GM19043 (cell line): ENCODE data around the gene TMEM72.

Experiments
- ATAC-seq: cut with Tn5 transposase; IDR thresholded peaks from one replicate; pipeline ENCODE4 v1.9.1; 2021; ENCODE audit warnings: low read depth; ENCODE audit not compliant: unreplicated experiment

The TMEM72 gene

DNA sequence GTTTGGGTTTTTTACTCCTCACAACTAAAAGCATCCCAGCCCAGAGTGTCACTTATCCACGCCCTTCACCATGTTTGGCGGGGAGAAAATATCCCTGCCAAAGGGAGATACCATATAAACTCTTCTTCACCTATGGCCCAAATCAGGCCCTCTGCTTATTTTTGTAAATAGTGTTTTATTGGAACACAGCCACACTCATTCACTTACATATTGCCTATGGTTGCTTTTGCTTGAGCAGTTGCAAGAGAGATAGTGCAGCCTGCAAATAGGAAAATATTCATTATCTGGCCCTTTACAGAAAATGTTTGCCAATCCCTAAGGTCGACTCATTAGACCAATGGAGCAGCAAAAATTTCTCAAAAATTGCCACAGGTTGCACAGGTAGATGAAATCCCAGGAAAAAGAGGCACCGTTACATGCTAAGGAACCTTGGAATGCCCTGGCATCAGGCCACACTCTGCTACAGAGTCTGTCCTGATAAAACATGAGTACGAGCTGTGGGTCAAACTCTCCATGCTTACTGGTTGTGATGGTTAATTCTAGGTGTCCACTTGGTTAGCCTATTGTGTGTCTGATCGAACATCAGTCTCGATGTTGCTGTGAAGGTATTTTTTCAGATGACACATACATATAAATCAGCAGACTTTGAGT lies 40.6 kb downstream of the TMEM72 start:
- no peak for ATAC-seq

DNA sequence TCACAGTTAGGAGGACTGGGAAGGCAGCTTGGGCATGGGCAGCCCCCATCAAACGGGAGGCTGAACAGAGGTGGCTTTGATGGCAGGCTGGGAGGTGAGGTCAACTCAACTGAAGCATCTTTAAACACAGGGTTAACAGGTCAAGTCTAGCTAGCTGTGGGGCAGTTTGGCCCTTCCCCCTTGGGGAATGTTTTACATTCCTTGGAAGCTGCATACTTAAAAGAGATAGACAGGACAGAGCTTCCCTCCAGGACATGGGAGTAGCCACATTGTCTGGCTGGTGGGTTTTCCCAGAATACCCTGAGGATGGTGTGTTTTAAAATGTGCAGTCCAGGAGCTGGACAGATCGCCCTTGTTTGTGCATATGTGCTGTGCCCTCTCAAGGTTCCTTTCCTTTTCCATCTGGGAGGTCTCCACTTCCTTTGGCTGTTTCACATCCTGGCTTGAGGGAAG lies 41.7 kb downstream of the TMEM72 start:
- ATAC-seq = no peak

DNA sequence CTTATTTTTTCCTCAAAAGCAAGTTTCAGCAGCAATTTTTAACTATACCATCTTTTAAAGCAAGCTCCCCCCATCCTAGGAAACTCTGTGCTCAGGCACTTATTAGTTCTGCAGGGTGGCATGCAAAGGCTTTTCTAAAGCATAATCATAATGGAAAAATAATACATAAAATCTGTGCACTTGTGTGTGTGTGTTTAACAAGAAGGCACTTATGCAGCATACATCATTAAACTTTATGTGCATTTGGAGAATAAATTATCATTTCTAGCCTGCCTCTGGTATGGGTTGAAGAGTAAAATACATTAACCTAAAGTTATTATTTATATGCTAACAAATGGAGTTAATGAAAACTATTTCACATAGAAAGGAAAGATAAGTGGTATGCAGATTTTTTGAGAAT lies 42.9 kb downstream of the TMEM72 start:
- ATAC-seq = no peak

DNA sequence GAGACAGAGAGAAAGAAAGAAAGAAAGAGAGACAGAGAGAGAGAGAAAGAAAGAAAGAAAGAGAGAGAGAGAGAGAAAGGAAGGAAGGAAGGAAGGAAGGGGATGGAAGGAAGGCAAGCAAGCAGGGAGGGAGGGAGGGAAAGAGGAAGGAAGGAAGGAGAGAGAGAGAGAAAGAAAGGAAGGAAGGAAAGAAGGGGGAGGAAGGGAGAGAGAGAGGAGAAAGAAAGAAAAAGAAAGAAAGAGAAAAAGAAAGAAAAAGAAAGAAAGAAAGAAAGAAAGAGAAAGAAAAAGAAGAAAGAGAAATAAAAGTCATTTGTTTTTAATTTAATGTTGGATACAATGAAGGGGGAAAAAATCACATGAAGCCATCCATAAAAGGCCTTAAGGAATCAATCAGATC lies 43.8 kb downstream of the TMEM72 start:
- no peak for ATAC-seq

DNA sequence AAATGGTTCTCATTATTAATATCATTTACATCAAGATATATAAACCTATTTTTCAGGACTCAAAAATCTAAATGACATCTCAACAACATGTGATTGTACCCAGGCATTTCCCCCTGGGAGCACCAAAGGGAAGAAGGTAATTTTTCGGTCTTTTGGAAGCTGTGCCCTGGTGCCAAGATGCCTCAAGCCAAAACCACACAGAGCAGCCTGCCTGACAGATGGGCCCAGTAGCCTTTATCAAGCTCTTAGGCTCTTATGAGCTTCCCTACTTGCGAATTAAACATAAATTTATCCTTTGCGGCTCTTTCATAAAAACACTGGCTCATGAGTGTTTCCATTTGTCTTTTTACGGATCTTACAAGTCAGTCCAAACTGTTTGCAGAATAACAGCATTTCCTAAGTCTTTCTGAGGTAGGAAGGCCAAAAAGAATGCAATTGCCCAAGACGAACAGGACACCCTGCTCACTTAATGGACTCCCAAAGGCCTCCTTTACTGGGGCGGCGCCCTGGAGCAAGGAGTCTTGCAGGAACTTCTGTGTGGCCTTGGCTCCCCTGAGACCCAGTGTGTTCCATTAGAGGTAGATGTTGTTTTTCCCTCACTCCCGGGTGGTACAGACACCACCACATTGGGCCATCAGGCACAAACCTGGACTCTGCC lies 44.4 kb downstream of the TMEM72 start:
- ATAC-seq = no peak

DNA sequence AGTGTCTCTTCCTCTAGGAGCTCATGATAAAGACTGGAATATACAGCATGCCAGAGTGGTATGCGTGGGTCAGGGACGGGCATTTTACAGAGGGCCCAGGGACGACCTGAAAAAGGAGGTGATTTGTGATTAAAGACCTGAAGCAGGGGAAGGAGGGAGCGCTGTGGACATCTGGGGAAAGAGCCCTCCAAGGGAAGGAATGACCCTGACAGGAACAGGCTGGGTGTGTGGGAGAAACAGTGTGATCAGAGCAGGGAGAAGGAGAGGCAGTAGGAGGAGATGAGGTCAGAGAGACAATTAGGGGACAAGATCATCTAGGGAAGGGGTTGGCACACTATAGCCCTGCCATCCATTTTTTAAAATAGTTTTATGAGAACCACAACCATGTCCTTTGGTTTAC lies 45.1 kb downstream of the TMEM72 start:
- ATAC-seq = no peak

DNA sequence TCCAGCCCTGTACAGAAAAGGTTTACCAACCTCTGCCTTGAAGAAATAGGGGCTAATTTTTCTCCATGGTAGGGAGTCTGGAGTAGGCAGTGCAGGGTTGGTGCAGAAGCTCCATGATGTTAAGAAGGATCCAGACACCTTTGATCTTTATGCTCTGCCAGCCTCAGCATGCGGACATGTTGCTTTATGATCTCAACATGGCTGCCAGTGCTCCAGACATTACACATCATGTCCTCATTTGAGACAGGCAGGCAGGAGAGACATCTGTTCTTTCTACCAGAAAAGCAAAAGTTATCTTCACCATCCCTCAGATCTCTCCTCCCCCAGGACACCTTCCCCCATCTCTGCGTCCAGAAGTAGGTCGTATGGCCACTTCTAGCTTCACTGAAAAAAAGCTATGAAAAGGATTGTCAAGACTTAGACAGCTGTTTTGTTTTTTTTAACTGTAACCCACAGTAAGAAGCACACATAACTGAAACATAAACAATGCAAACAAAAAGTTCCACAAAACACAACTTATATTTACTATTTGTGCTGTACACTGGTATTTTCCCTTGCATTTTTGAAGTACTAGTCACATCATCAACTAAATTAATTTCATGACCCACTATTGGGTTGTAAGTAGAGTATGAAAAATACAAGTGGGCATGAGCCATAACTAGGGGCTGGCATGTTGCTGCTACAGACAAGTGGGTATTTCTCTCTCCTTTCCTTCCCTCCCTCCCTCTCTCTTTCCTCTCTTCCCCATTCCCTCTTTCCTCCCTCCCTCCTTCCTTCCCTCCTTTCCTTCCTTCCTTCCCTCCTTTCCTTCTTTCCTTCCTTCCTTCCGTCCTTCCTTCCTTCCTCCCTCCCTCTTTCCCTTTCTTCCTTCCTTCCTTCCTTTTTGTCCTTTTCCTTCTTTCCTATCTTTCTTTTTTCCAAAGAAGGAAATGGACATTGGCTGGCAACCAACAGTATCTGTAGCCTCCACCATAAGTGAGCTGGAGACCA lies 45.9 kb downstream of the TMEM72 start:
- ATAC-seq = no peak

DNA sequence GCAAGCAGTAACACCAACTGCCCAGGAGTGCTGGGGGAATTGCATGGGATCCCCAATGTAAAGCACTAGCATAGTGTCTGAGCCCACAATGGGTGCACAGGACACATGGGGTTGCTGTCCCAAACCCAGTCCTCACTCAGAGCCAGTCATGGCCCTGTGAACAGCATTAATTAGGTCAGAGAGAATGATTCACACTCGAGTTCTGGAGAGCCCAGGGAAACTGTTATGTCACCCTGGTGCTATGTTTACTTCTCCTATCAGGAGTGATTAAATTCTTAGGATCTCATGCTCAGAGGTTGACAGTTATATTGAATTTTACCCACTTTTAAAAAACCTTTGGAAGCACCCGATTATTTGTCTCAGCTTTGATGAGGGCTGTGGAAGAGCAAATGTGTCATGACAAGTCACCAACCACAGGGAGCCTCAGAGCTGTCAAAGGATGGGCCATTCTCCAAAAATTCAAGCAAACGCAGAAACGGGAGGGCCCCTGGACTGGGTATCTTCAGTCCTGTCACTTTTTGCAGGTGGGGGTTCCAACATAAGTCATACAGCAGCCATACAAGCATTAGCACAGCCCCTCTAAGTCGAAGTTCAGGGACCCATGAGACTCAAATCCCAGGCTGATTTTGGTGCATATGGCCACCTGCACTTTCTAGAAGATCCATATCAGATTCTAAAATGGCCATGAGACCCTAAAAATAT lies 47.2 kb downstream of the TMEM72 start:
- ATAC-seq = no peak

DNA sequence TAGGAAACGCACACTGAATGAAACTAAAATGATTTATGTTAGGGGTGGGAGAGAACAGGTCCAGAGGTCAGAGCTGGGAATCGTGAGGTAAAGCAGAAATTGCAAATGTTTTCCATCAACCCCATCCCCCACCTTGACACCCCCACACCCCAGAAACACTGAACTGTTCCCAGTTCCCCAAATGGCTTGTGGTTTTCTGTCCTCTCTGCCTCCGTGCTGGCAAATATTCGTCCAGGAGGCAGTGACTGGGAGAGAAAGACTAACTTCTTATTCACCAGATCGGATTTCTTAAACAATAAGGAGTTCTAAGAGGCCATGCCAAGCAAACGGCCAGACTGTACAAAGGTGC lies 47.7 kb downstream of the TMEM72 start:
- ATAC-seq = no peak

DNA sequence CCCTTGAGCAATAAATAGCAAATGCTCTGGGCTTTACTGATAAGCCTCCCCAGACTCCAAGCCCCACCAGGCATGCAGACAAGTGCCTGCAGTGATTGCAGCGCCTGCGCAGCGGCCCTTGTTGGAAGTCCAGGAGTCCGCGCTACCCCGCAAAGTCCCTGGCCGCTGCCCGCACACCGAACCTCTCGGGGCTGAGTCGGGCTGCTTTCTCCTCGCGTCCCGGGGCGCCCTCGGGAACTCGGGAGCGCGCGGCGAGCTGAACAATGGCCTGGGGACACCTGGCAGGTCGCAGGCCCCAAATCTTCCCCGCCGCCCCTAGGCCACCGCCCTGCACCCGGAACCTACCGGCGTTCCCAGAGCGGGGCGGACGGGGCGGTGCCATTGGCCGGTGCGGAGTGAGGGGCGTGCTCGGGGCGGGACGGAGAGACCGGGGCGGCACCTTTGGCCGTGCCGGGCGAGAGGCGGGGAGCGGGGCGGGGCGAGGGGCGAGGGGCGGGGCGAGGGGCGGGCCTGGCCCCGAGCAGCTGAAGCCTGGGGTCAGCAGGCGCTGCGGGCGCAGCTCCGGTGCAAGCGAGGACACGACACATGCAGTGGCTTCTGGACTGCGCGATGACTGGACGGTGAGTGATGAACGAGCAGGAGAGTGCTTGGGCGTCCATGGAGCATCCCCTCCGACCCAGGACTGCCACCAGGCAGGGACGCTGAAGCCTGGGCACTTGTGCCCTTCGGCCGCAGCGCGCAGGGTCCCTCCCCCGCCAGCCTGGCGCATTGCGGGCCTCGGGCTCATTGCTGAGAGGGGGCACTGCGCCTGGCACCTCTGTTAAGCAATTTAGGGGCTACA lies 48.3 kb downstream of the TMEM72 start, which contains the start of gene RASSF4:
TSS of gene RASSF4 (plus strand) at position 556 of the 841 bp plus-strand sequence. CDS start 10,401 bp downstream, outside the sequence.
- peak; percentile 97 for ATAC-seq

DNA sequence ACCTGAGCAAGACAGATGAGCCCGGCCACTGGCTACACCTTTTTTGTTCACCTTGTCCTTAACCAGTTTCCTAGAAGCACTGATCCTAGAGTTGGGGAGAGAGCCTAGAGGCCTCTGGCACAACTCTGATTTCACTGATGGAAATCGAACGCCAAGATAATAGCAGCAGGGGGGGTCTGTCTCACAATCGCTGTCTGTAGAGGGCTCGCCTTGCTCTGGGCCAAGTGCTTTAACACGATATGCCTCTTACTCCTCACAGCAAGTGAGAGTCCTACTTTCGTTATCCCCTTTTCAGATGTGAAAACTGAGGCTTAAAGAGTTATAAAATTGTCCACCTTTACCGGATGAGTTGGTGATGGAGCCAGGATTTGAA lies 48.9 kb downstream of the TMEM72 start:
- no peak for ATAC-seq

DNA sequence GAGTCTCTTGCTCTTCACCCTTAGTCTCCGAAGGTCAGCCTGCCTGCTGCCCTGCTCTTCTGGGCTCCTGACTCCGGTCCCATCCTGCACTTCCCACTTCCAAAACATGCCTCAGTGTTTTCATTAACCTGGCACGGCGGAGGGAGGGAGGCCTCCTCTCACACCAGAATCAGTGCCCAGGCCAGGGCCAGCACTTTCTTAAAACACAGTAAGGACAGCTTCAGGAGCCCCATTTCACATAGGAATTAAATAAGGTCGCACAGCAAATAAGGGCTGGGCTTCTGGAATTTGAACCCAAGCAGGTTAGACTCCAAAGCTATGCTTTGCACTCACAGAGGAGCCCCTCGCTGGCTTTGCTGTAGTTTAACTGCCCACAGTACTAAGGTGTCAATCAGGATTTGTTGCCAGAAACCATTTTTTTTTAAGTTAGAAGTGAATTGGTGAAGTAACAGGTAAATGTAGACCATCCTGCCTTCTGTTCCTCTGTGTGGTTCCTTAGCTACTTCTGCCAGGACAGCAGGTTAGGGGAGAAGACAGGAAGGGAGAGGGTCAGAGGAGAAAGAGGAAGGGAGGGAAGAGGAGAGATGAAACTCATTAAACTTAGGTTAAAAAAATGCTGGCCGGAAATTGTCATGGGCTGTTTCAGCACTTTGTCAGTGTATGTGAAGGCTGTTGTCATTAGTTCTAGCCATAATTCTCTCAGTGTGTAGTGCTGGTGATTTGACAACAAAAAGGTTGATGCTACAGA lies 49.5 kb downstream of the TMEM72 start:
- no peak for ATAC-seq

DNA sequence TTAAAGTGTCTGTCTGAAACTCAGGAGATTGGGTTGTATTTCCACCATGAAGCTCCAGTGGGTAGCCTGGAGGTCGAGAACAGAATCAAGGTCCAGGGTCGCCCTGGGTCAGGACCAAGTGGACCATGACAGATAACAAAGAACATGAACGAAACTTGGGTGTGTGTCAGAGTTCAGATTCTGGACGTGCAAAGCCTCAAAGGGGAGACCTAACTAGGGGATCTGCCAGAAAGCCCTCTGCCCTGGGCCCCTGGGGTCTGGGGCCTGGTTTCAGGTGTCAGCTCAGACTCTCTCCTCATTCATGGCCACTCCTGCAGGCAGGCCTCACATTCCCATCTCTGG lies 50.1 kb downstream of the TMEM72 start:
- ATAC-seq = no peak

DNA sequence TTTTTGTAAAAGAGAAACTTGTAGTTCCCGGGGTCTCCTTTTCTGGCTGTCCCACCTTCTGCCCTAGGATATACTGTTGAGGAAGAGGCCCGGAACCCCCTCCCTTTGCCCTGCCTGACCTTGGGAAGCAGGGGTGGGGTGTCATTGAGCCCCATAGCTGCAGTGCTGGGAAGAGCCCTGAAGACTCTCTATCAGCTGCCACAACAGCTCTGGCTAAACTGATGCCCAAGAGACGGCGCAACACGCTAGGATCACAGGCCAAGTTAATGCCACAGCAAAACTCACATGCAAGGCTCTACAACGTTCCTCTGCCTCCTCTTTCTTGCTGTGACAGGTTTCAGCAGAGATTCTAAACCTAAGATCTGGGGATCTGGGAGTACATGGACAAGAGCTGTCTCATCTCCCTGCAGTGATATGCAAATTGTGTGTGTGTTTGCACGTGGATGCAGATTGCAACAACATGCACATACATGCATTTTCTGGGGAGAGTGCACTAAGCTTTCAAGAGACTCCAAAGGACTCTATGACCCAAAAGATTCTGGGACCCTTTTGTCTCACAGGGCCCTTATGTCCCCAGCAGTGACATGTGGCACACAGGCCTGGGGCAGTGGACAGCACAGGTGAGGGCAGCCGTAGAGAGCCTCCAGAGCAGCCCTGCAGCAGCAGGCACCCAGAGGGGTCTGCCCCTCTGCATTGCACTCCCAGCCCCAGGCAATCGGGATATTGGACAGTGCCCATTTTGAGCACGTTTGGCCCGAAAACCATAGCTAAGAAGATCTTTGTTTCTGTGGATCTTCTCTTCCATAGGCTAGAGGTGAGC lies 51.0 kb downstream of the TMEM72 start:
- no peak for ATAC-seq

DNA sequence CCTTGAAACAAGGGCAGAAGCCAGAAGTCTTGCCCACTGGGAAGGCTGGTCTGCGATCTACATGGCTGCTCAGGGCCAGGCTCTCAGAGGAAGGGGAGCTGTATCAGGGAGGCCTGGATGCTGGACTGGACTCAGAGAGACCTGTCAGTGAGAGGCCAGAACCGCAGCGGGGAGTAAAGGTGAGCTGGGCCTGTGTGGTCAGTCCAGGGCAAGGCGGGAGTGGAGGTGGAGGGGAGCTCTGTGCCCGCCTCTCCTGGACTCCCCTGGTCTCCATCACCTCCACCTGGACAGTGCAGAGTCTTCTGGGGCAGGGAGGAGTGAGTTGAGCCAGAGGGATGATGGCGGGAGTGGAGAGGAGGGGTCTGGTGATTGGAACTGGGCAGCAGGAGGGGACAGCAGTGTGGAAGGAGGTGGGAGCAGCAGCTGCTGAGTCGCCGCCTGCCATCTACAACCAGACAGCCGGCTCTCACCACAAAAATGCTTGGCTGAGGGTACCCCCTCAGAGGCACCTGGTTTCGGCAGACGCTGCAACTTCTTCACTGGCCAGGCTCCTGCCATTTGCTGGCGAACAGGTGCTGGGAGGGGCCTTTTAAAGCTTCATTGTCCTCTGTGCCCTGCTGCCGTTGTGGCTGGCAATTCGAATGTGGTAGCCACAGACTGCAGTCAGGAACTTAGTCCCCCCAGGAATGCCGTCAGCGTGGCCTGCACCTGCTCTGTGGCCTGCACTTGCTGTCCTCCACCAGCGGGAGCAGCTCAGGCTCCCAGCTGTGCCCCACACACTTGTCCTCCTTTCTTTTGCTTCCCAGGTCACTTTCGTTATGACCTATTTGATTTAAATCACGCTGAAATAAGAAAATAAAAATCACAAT lies 52.0 kb downstream of the TMEM72 start:
- no peak for ATAC-seq

DNA sequence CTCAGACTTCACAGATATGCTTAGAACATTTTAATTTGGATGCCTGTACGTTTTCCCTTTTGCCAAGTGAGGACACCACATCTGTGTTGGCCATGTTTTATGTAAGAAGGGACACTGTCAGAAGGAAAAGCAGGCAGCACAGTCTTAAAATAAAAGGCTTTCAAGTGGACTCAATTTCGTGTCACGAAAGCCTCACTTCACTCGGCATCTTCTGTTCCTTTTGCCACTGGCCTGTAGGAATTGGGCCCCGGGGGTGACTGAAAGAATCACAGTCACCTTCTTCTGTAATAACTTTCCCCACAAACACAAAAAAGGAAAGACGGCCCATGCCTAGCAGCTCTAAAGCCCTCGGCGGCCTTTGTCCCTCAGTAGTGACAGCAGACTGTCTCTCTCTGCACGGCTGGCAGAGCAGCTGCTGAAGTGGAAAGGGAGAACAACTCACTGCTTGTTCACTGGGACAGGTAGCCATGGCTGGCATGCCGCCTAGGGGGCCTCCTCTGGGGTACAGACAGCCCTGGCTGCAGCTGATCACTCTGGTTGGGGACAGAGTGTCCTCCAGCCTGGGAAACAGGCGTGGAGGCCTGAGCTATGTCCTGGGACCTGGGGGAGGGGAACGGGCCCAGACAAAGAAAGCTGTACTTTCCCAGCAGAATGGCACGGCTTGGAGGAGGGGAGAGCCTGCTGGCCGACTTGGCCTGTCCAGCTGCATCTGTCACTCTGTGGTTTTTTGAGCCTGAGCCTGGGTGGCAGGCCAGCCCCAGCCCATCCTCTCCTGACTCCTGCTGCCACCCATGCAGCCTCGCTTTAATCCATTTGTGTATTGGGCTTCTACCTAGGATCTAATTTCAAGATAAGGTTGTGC lies 52.9 kb downstream of the TMEM72 start:
- no peak for ATAC-seq

DNA sequence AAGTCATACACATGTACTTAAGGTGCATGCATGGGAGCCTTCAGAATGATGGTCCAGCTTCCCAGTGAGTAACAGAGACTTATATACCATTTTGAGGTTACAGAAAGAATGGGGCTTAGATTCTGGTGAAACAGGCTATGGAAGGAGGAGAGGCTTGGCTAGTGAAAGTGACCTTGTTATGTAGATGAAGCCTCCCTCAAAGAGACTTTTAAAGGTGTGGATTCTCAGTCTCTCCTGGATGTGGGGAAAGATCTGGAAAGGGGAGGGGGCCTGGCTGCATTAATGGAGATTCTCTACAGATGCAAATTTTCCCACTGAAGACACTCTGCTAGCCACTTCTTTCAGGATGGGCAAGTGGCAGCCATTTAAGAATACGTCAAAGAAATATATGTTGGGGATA lies 54.0 kb downstream of the TMEM72 start:
- no peak for ATAC-seq
